ENCODE measurements around the gene WASHC2C. TPM values are rescaled to one million over a fixed set of nuclear protein-coding genes. Genes with fewer than 3 reads are reported as not detected.
"Not testable (repeated sequence)": the region's sequence is repeated elsewhere in the genome, so short reads cannot be mapped to it uniquely, and the experiment has no call there.

WASHC2C gene
- total RNA-seq = 10 to 100 TPM; 43.0 to 59.5 (median 52.1) TPM

- TF ChIP-seq CTCF (IDR thresholded peaks at IDR 0.05; ENCODE audit: low read depth) = not testable (repeated sequence)
These were observed at the start of gene WASHC2C for GRCh38 chr10:45726703-45727420. TSS of gene WASHC2C (plus strand) at chr10:45727266. CDS start at chr10:45727318, 52 bp downstream.

- no peak for TF ChIP-seq CTCF (IDR thresholded peaks at IDR 0.05; ENCODE audit: low read depth)
These were observed 82.8 kb downstream of the WASHC2C start for GRCh38 chr10:45809837-45810236.

GRCh38 chr10:45811075-45811474 lies 84.0 kb downstream of the WASHC2C start:
- TF ChIP-seq CTCF (IDR thresholded peaks at IDR 0.05; ENCODE audit: low read depth) = no peak

GRCh38 chr10:45817130-45817859 lies 90.2 kb downstream of the WASHC2C start:
- no peak for TF ChIP-seq CTCF (IDR thresholded peaks at IDR 0.05; ENCODE audit: low read depth)

GRCh38 chr10:45817912-45818311 lies 90.8 kb downstream of the WASHC2C start:
- TF ChIP-seq CTCF (IDR thresholded peaks at IDR 0.05; ENCODE audit: low read depth) = no peak

- TF ChIP-seq CTCF (IDR thresholded peaks at IDR 0.05; ENCODE audit: low read depth) = no peak
These were observed 92.5 kb downstream of the WASHC2C start for GRCh38 chr10:45819552-45819951.

Small RNA genes lying within 50 kb of the gene (small RNA-seq; reads per million reads assigned to genes)
- not detected for gene AC012044.1

Other genes starting within 250 kb of the WASHC2C start
- 10 to 100 TPM in 3 of 4 donors, 1 to 10 TPM in 1; 9.2 to 24.0 (median 16.1) TPM for gene ZFAND4, start 54.5 kb upstream of the WASHC2C start, total RNA-seq
- 10 to 100 TPM in 3 of 4 donors, 1 to 10 TPM in 1; 7.5 to 19.6 (median 14.6) TPM for gene AGAP4, start 120.2 kb downstream of the WASHC2C start, total RNA-seq
- gene TIMM23, start 245.2 kb downstream of the WASHC2C start, total RNA-seq = 10 to 100 TPM; 36.0 to 87.7 (median 43.5) TPM